ENCODE data around the gene ZNF516. TPM values are rescaled to one million over a fixed set of nuclear protein-coding genes. Genes with fewer than 3 reads are reported as not detected.

ZNF516 gene
- total RNA-seq, 1 donor from 2014 or later = 21.6 TPM

DNA sequence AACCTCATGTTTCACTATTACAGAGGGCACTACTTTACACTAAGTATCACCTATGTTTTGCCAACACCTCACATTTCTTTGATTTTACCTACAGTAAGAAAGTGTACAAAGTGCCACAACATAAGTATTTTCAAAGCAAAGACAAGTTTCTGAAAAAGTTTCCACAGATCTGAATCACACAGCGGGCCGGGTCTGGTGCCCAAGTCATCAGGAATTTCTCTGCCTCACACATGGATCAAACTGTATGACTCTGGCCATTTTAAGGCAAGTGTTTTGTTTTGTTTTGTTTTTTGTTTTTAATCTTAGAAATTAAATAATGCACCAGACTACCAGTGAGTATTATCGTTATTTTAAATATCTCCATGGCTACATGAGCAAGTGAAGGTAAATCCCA lies 73.4 kb downstream of the ZNF516 start:
- DNase-seq (ENCODE audit: low spot score in 2 of 2) = no peak
- intact Hi-C loops (cut with DNase I) = no loop called here
- Histone ChIP-seq H3K4me1 (no peaks in the 10 kb centered on the region), H3K9me3 (no peaks in the 10 kb centered on the region), H3K36me3 (no peaks in the 10 kb centered on the region), H3K27me3 (no peaks in the 10 kb centered on the region), H3K27ac (no peak overlapping the region), H3K4me3 (no peak overlapping the region)
- TF ChIP-seq, protein P1, sequence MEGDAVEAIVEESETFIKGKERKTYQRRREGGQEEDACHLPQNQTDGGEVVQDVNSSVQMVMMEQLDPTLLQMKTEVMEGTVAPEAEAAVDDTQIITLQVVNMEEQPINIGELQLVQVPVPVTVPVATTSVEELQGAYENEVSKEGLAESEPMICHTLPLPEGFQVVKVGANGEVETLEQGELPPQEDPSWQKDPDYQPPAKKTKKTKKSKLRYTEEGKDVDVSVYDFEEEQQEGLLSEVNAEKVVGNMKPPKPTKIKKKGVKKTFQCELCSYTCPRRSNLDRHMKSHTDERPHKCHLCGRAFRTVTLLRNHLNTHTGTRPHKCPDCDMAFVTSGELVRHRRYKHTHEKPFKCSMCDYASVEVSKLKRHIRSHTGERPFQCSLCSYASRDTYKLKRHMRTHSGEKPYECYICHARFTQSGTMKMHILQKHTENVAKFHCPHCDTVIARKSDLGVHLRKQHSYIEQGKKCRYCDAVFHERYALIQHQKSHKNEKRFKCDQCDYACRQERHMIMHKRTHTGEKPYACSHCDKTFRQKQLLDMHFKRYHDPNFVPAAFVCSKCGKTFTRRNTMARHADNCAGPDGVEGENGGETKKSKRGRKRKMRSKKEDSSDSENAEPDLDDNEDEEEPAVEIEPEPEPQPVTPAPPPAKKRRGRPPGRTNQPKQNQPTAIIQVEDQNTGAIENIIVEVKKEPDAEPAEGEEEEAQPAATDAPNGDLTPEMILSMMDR (IDR thresholded peaks at IDR 0.05) = no peak

- intact Hi-C loops (cut with DNase I) = no loop called here
- H3K27ac ChIP-seq = no peak overlapping the region
- no peak for DNase-seq (ENCODE audit: low spot score in 2 of 2)
- no peaks in the 10 kb centered on the region for H3K4me1 ChIP-seq
- no peak overlapping the region for H3K4me3 ChIP-seq
- H3K9me3 ChIP-seq = no peaks in the 10 kb centered on the region
- no peaks in the 10 kb centered on the region for H3K27me3 ChIP-seq
- H3K36me3 ChIP-seq = no peaks in the 10 kb centered on the region
- TF ChIP-seq, protein P1 (IDR thresholded peaks at IDR 0.05) = no peak
Observed at GRCh38 chr18:76420898-76421684, 74.0 kb downstream of the ZNF516 start.

- H3K4me1 ChIP-seq = no peaks in the 10 kb centered on the region
- no peak overlapping the region for H3K4me3 ChIP-seq
- TF ChIP-seq, protein P1 (IDR thresholded peaks at IDR 0.05) = no peak
- H3K36me3 ChIP-seq = no peaks in the 10 kb centered on the region
- no peak overlapping the region for H3K27ac ChIP-seq
- H3K27me3 ChIP-seq = no peaks in the 10 kb centered on the region
- H3K9me3 ChIP-seq = no peaks in the 10 kb centered on the region
- DNase-seq (ENCODE audit: low spot score in 2 of 2) = no peak
- intact Hi-C loops (cut with DNase I) = no loop called here
Observed at GRCh38 chr18:76419811-76420210, 75.2 kb downstream of the ZNF516 start.

DNA sequence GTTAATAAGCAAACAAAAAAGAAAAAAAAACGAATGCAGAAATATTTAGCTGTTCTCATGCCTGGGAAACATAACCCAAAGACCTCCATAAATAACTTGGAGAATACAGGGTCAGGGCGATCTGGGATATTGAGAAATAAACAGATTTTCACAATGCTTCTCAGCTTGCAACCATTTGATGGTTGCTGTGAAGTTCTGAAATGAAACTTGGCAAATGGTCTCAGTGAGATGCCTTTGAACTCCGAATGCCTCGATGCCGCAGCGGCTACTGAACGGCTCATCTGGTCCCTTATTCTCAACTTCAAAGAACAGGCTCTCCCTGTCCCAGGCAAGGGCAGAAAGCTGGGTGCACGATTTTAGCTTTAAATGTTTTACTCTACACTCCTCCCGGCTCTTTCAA lies 78.1 kb downstream of the ZNF516 start:
- Histone ChIP-seq H3K36me3 (no peaks in the 10 kb centered on the region), H3K27ac (no peak overlapping the region), H3K27me3 (no peaks in the 10 kb centered on the region), H3K4me3 (no peak overlapping the region), H3K9me3 (no peaks in the 10 kb centered on the region), H3K4me1 (no peaks in the 10 kb centered on the region)
- DNase-seq (ENCODE audit: low spot score in 2 of 2) = no peak
- intact Hi-C loops (cut with DNase I) = no loop called here
- TF ChIP-seq, protein P1 (IDR thresholded peaks at IDR 0.05) = no peak

GRCh38 chr18:76414936-76415621 lies 80.0 kb downstream of the ZNF516 start:
- H3K4me1 ChIP-seq = no peaks in the 10 kb centered on the region
- no peak overlapping the region for H3K27ac ChIP-seq
- no peak for DNase-seq (ENCODE audit: low spot score in 2 of 2)
- TF ChIP-seq, protein P1 (IDR thresholded peaks at IDR 0.05) = no peak
- intact Hi-C loops (cut with DNase I) = no loop called here
- H3K27me3 ChIP-seq = no peaks in the 10 kb centered on the region
- H3K9me3 ChIP-seq = no peaks in the 10 kb centered on the region
- H3K4me3 ChIP-seq = no peak overlapping the region
- H3K36me3 ChIP-seq = no peaks in the 10 kb centered on the region

Measured in ascending aorta (tissue), 2 donors.